NK-92 (cell line): ENCODE data around the gene ASTN1.

Experiments
- DNase-seq: peaks from one replicate; lab custom pipeline; 2025; ENCODE audit not compliant: unreplicated experiment; lab: John Stamatoyannopoulos, UW

Gene ASTN1

DNA sequence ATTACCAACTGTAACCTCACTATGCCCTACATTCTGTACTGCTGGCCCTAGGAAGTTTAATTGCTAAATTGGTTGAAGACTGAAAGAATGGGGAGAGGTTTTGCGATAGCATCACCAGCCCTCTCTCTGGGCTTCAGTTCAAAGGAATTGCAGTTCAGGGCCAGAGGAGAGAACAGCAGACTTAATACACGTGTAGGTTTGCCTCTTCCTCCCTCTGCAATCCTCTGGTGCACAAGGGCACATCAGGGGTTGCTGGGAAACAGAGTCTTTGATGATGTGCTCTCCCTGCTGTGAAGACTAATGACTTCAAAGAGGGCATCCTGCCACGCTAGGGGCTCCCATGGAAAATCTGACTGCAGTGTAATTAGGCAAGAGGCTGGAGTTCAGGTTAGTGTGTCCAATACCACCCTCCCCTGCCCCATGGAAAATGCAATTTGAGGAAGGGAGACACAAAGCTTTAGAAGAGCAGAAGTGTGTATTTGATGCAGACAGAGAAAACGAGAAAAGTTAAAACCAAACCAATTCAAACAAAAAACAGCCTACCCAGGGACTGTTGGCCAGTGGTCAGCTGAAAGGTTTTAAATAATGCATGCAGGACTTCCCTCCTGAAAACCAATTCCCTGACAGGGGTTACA lies 167.9 kb downstream of the ASTN1 start:
- DNase-seq = no peak

DNA sequence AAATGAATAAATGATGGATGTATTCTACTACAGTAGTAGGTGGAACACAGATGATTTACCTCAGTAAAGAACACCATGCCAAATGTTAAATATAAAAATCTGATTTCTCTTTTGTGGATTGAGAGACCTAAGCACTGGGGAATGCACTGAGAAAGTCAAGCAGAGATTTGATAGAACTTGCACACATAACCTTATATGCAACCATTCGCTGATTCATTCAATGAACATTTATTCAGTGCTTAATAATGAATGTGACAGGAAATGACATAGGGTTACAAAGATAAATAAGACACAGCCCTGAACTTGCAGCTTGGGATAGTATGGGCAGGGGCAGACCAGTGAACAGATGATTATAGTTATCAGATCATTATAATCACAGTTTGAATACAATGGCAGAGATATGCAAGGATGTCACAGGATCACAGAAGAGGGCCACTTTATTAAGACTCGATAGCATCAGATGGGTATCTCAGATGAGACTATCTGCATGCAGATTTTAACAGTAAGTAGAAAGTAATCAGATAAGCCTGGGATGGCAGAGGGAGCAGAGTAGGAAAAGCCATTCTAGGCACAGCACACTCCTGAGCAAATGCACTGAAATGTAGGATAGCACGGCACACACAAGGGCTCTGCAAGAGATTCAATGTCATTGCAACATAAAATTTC lies 169.4 kb downstream of the ASTN1 start:
- no peak for DNase-seq

DNA sequence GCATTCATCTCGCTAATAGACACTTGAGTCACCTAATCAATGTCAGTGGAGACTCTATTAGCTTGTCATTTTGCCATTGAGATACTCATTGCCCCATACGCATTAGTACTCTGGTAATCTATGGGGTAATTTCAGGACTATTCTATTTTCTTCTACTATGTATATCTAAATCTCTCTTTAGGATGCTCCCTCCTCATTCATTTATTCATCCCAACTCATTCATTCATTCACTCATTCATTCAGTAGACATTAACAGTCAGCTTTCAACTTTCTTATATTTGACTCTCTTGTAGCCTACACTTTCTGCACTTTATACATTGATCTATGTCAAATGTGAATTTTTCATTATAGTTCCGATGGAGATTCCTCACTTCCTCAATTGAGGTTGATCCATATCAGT lies 170.9 kb downstream of the ASTN1 start:
- DNase-seq = no peak

- DNase-seq = no peak
Measured at GRCh38 chr1:176989754-176990153, 174.8 kb downstream of the ASTN1 start.

DNA sequence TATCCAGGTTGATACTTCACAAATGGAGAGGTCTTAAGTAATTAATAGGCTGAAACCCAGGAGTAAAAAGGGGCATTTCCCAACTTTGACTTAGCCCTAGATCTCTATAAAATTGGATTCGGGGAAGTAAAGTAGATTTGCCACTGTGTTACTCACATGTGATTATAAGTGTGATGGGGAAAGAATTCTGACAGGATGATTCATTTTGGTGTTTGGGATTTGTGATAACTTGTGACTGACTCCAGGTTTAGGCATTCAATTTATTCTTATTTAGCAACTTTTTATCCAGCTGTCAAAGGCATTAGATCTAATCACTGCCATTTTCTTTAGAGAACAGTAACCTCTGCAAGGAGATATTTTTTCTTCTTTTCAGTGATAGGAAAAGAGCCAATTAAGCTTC lies 175.5 kb downstream of the ASTN1 start:
- DNase-seq = no peak

GRCh38 chr1:176987016-176987415 lies 177.5 kb downstream of the ASTN1 start:
- DNase-seq = no peak

DNA sequence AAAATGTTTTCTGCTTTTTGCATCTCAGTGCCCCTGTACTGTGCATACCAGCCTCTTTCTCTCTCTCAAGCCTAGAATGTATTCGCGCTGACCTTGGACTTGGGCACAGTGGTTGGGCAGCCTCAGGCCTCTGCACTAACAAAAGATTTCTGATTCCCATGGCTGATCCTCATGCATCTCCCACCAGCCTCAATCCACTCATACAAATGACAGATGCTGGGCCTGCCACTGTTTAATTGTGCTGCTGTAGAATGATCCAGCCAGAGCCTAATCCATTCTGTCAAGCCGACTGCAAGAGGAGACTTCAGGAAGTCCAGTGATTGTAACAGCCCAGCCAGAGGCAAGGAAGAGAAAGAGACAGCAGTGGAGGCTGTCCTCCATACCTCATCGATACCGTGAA lies 180.8 kb downstream of the ASTN1 start:
- DNase-seq = no peak

- DNase-seq = no peak
Measured at GRCh38 chr1:176976771-176977170, 187.7 kb downstream of the ASTN1 start.

DNA sequence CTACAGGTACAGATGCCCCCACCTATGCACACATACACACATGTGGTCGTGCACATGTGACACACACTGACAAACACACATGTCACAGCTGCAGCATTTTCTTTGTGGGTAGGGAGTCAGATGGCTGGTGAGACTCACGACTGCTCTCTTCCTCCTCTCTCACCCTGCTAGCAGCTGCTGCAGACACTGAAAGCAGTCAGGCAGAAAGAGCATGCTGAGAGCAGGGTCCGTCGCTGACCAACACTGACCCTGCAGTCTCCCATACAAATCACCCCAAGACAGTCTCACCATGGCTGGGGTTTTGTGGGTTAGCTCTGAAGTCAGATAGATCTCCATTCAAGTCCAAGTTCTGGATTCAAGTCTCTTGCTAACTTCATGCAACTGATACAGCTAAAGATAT lies 188.3 kb downstream of the ASTN1 start:
- no peak for DNase-seq

DNA sequence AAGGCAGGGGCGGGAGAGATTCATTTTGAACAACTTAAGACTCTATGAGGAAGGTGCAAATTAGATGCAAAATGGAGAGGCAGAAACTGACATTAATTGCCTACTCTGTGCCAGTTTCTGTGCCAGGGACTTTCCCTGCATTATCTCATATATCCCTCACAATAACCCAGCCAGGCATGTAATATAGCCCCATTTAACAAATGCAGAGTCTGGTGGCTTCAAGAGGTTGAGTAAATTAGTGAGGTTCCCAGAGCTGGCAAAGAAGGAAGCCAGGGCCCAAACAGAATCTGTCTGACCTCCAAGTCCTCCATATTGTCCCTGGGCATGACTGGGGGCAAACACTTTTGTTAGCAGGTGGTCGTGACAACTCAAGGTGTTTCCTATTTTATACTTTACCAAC lies 199.8 kb downstream of the ASTN1 start:
- DNase-seq = no peak

GRCh38 chr1:176963181-176963580 lies 201.3 kb downstream of the ASTN1 start:
- DNase-seq = no peak

GRCh38 chr1:176961678-176962077 lies 202.8 kb downstream of the ASTN1 start:
- no peak for DNase-seq

DNA sequence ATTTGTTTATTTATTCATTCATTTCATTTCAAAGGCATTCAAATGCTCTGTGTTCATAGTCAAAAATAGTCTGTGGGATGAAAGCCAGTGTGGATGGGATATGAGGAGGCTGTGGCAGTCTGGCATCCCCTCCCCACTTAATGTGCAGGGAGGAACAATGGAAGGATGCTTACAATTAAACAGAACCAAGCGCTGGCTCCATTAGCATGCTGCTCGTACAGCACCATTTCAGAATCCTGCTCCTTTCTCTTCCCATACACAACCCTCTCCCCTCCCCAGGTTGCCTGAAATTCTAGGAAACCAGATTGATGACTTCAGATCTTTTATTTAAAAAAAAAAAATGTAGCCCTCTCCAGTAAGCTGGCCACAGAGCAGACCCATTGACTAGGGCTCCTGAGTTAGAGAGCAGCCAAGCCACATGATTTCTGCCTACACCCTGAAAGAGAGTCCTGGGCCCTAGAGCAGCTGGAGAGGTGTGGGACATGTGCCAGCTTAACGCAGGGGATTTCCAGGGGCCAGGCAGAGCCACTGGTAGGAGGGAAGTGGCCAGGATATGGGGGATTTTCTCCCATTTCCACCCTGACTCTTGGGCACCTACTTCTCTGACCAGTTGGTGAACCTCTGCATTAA lies 205.2 kb downstream of the ASTN1 start:
- DNase-seq = no peak

DNA sequence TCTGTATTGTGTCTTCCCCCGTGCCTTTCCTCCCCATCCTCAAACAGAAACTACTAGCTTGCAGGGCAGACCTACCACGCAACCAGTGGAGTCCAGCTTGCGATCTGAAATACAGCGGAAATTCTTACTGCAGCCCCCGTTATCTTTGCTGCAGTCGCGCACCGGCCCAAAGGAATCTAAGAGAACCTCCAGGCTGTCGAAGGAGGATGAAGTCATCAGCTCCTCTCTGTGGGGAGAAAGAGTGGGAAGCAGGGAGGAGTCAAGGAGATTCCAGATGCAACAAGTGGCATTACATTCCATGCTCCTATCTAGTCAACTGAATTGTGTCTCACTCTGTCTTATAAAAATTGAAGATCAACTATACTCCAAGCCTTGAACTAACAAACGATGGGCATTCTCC lies 206.9 kb downstream of the ASTN1 start:
- DNase-seq = no peak

DNA sequence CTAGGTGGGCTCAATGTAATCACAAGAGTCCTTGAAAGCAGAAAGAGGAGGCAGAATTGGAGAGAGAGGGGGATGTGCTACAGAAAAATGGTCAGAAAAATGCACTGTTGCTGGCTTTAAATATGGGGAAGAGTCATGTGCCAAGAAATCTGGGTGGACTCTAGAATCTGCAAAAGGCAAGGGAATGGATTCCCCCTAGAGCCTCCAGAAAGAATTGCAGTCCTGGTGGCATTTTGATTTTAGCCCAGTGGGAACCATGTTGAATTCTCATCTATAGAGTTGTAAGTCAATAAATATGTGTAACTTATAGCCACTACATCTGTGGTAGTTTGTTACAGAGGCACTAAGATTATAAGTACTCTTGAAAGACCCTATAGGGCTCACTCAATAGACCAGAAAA lies 210.3 kb downstream of the ASTN1 start:
- DNase-seq = no peak

GRCh38 chr1:176950736-176951324 lies 213.7 kb downstream of the ASTN1 start:
- no peak for DNase-seq

- no peak for DNase-seq
Measured at GRCh38 chr1:176949033-176949662, 215.4 kb downstream of the ASTN1 start.

DNA sequence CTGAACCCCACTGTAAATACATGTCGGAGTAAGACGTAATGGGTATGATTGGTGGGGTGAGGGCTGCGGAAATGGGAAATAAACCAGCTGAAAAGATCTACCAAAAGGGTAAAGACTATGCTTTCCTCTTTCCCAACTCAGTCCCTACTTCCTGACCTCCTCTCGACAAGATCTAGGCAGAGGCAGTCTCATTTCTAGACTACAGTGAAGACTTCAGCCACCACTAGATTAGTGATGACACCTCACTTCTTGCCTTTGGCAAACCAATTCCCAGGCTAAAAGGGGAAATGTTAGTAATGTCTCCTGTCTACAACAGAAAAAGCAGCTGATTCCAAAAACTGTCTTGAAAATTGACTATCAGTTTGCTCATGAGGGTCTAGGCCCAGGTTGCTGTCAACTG lies 219.9 kb downstream of the ASTN1 start:
- DNase-seq = no peak

DNA sequence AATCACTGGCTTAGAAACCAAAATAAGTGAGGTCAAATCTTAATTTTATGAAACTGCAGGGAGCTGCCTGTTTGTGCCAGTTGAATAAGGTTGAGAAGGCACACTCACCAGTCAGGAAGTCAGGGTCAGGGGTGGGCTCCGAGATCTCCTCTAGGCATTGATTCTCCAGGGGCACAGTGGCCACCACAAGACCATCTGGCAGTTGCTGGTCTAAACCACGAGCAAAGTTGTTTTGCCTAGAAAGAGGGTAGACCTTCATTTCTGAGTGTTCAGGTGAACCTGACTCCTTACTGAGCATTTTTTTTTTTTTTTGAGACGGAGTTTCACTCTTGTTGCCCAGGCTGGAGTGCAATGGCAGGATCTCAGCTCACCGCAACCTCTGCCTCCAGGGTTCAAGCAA lies 220.7 kb downstream of the ASTN1 start:
- no peak for DNase-seq

DNA sequence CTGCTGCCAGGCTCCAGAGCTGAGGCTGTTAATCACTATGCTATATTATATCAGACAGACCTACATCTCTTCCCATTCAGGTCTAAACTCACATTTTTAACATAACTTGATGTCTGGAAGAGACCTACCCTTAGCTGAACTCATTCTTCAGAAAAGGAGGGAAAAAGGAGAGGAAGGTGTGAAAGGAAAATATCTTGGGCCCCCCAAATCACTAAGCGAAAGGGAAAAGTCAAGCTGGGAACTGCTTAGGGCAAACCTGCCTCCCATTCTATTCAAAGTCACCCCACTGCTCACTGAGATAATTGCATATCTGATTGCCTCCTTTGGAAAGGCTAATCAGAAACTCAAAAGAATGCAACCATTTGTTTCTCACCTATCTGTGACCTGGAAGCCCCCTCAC lies 222.2 kb downstream of the ASTN1 start:
- no peak for DNase-seq

DNA sequence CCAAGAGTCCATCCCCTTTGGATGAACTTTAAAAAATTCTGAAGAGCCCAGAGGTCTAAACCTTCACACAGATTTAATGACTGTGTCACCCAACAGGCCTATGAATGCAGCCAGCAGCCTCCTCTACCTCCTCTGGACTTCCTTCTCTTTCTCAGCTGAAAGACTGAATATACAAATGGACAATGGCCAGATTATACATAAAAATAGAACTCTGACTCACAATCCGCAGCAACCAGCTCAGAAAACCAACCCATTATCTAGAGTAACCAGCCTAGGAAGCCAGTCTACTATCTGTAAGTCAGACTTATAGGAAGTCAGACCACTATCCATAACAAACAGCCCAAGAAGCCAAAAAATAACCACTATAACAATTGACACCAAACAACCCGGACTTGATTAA lies 224.5 kb downstream of the ASTN1 start:
- DNase-seq = no peak

DNA sequence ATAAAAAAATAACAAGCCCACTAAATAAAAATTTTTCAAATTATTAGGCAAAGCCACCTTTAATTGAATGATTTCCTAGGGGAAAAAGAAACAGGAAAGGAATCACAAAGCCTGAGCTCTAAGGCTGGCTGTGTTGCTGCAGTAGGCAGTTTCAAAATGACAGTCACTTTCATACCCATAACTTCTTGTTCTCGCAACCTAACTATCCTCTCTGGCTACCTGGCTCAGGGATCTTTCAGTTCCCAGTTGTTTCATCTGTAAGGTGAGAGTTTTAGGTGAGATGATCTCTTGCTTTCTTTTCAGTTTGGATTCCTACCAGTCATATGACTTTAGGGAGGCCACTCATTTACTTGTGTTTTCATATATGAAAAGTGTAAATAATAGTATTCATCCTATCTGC lies 226.1 kb downstream of the ASTN1 start:
- DNase-seq = no peak
